Measurements from ENCODE around the gene KCNQ5.

DNA sequence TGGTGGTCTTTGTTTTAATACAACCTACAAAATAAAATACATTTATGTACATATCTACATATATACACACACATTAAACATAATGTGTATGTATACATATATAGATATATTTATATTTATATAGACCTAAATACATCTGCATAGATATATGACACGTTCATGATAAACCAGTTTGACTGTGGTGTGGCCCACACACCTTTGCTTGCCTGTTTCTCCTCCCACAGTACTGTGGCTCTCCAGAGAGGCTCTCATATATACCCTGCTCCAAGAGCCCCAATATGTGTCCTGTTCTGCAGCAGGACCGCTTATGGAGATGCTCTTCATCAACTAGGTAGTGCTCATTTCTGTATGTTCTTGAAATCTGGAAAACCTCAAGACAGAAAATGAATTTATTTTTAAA, 207.0 kb downstream of the KCNQ5 start:
- TF ChIP-seq, protein P1, sequence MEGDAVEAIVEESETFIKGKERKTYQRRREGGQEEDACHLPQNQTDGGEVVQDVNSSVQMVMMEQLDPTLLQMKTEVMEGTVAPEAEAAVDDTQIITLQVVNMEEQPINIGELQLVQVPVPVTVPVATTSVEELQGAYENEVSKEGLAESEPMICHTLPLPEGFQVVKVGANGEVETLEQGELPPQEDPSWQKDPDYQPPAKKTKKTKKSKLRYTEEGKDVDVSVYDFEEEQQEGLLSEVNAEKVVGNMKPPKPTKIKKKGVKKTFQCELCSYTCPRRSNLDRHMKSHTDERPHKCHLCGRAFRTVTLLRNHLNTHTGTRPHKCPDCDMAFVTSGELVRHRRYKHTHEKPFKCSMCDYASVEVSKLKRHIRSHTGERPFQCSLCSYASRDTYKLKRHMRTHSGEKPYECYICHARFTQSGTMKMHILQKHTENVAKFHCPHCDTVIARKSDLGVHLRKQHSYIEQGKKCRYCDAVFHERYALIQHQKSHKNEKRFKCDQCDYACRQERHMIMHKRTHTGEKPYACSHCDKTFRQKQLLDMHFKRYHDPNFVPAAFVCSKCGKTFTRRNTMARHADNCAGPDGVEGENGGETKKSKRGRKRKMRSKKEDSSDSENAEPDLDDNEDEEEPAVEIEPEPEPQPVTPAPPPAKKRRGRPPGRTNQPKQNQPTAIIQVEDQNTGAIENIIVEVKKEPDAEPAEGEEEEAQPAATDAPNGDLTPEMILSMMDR (IDR thresholded peaks at IDR 0.05; ENCODE audit: low read depth, low read length): no peak
- no peak for TF ChIP-seq EZH2phosphoT487 (IDR thresholded peaks at IDR 0.05; ENCODE audit: low read depth)
